ENCODE measurements around the gene BRICD5.
"Not testable (repeated sequence)": the region's sequence is repeated elsewhere in the genome, so short reads cannot be mapped to it uniquely, and the experiment has no call there.

BRICD5 gene

GRCh38 chr16:2210386-2211365, at the start of gene BRICD5:
Gene BRICD5, minus strand, starts transcription at chr16:2210863. Its CDS starts 30 bp downstream, at chr16:2210833.
- H3K27me3 Mint-ChIP-seq: no peaks in the 10 kb centered on the region
- no peak within 1 kb of the TSS for H3K27ac Mint-ChIP-seq (ENCODE audit: low read depth)
- H3K9me3 Mint-ChIP-seq: no peaks in the 10 kb centered on the region
- ATAC-seq (replicated peaks; ENCODE audit: extremely low read depth, poor library complexity, severe bottlenecking) (no peak), DNase-seq (ENCODE audit: low spot score in 2 of 2) (no peak)
- H3K4me3 Mint-ChIP-seq: no peak within 1 kb of the TSS
- H3K36me3 Mint-ChIP-seq (ENCODE audit: insufficient read depth): peaks cover 21% of the 10 kb centered on the region
- peaks cover 13% of the 10 kb centered on the region for H3K4me1 Mint-ChIP-seq

- no peaks in the 10 kb centered on the region for H3K27me3 Mint-ChIP-seq
- H3K36me3 Mint-ChIP-seq (ENCODE audit: insufficient read depth): peaks cover 73% of the 10 kb centered on the region
- peaks cover 18% of the 10 kb centered on the region for H3K4me1 Mint-ChIP-seq
- ATAC-seq (replicated peaks; ENCODE audit: extremely low read depth, poor library complexity, severe bottlenecking): no peak
- H3K27ac Mint-ChIP-seq (ENCODE audit: low read depth): no peak overlapping the region
- no peak for DNase-seq (ENCODE audit: low spot score in 2 of 2)
- H3K9me3 Mint-ChIP-seq: no peaks in the 10 kb centered on the region
- H3K4me3 Mint-ChIP-seq: no peak overlapping the region
These were observed 49.6 kb upstream of the BRICD5 start for GRCh38 chr16:2260250-2260649.

- H3K27me3 Mint-ChIP-seq; H3K4me3 Mint-ChIP-seq; H3K27ac Mint-ChIP-seq (ENCODE audit: low read depth); H3K4me1 Mint-ChIP-seq; DNase-seq (ENCODE audit: low spot score in 2 of 2); H3K9me3 Mint-ChIP-seq; ATAC-seq (replicated peaks; ENCODE audit: extremely low read depth, poor library complexity, severe bottlenecking): not testable (repeated sequence)
- H3K36me3 Mint-ChIP-seq (ENCODE audit: insufficient read depth): peaks cover 79% of the 10 kb centered on the region
These were observed 47.9 kb upstream of the BRICD5 start for GRCh38 chr16:2258530-2258929.

- no peak for ATAC-seq (replicated peaks; ENCODE audit: extremely low read depth, poor library complexity, severe bottlenecking)
- no peak overlapping the region for H3K27ac Mint-ChIP-seq (ENCODE audit: low read depth)
These were observed 47.1 kb upstream of the BRICD5 start for GRCh38 chr16:2257726-2258125.

GRCh38 chr16:2256531-2257140, 46.0 kb upstream of the BRICD5 start:
- ATAC-seq (replicated peaks; ENCODE audit: extremely low read depth, poor library complexity, severe bottlenecking): no peak
- no peaks in the 10 kb centered on the region for H3K9me3 Mint-ChIP-seq
- no peak overlapping the region for H3K4me3 Mint-ChIP-seq
- H3K27ac Mint-ChIP-seq (ENCODE audit: low read depth): no peak overlapping the region
- DNase-seq (ENCODE audit: low spot score in 2 of 2): no peak
- no peaks in the 10 kb centered on the region for H3K27me3 Mint-ChIP-seq
- peaks cover 6% of the 10 kb centered on the region for H3K4me1 Mint-ChIP-seq
- H3K36me3 Mint-ChIP-seq (ENCODE audit: insufficient read depth): peaks cover 75% of the 10 kb centered on the region

More at GRCh38 chr16:2257726-2258125, 47.1 kb upstream of the BRICD5 start:
- Mint-ChIP-seq H3K4me1 (peaks cover 6% of the 10 kb centered on the region), H3K36me3 (ENCODE audit: insufficient read depth) (peaks cover 76% of the 10 kb centered on the region), H3K9me3 (no peaks in the 10 kb centered on the region), H3K4me3 (no peak overlapping the region), H3K27me3 (no peaks in the 10 kb centered on the region)
- DNase-seq (ENCODE audit: low spot score in 2 of 2): no peak

- no peaks in the 10 kb centered on the region for H3K9me3 Mint-ChIP-seq
- no peak for ATAC-seq (replicated peaks; ENCODE audit: extremely low read depth, poor library complexity, severe bottlenecking)
- no peak overlapping the region for H3K4me3 Mint-ChIP-seq
- H3K27ac Mint-ChIP-seq (ENCODE audit: low read depth): peak overlapping the region; percentile 25
- H3K27me3 Mint-ChIP-seq: no peaks in the 10 kb centered on the region
- peaks cover 58% of the 10 kb centered on the region for H3K36me3 Mint-ChIP-seq (ENCODE audit: insufficient read depth)
- peaks cover 6% of the 10 kb centered on the region for H3K4me1 Mint-ChIP-seq
- DNase-seq (ENCODE audit: low spot score in 2 of 2): no peak
These were observed 42.6 kb upstream of the BRICD5 start for GRCh38 chr16:2253293-2253692.

- peaks cover 55% of the 10 kb centered on the region for H3K36me3 Mint-ChIP-seq (ENCODE audit: insufficient read depth)
- no peaks in the 10 kb centered on the region for H3K27me3 Mint-ChIP-seq
- DNase-seq (ENCODE audit: low spot score in 2 of 2) (no peak), ATAC-seq (replicated peaks; ENCODE audit: extremely low read depth, poor library complexity, severe bottlenecking) (no peak)
- peak overlapping the region; percentile 81 for H3K4me3 Mint-ChIP-seq
- H3K27ac Mint-ChIP-seq (ENCODE audit: low read depth): peak overlapping the region; percentile 25
- no peaks in the 10 kb centered on the region for H3K9me3 Mint-ChIP-seq
- peaks cover 6% of the 10 kb centered on the region for H3K4me1 Mint-ChIP-seq
These were observed 42.1 kb upstream of the BRICD5 start for GRCh38 chr16:2252806-2253148.

GRCh38 chr16:2251296-2252111, 40.8 kb upstream of the BRICD5 start, which contains the start of gene ECI1:
Gene ECI1, minus strand, starts transcription at chr16:2251587. Its CDS starts 21 bp downstream, at chr16:2251566.
- no peaks in the 10 kb centered on the region for H3K9me3 Mint-ChIP-seq
- no peaks in the 10 kb centered on the region for H3K27me3 Mint-ChIP-seq
- H3K36me3 Mint-ChIP-seq (ENCODE audit: insufficient read depth): peaks cover 45% of the 10 kb centered on the region
- H3K4me3 Mint-ChIP-seq: peak within 1 kb of the TSS; percentile 81
- DNase-seq (ENCODE audit: low spot score in 2 of 2): peak; percentile 52 to 57
- peak; percentile 77 for ATAC-seq (replicated peaks; ENCODE audit: extremely low read depth, poor library complexity, severe bottlenecking)
- H3K27ac Mint-ChIP-seq (ENCODE audit: low read depth): peak within 1 kb of the TSS; percentile 91
- peaks cover 4% of the 10 kb centered on the region for H3K4me1 Mint-ChIP-seq

- Mint-ChIP-seq H3K27ac (ENCODE audit: low read depth) (peak overlapping the region; percentile 91), H3K27me3 (no peaks in the 10 kb centered on the region), H3K36me3 (ENCODE audit: insufficient read depth) (peaks cover 40% of the 10 kb centered on the region), H3K9me3 (no peaks in the 10 kb centered on the region), H3K4me3 (peak overlapping the region; percentile 81), H3K4me1 (no peaks in the 10 kb centered on the region)
- peak in 1 of 2 donors; percentile 21 for DNase-seq (ENCODE audit: low spot score in 2 of 2)
- ATAC-seq (replicated peaks; ENCODE audit: extremely low read depth, poor library complexity, severe bottlenecking): no peak
These were observed 40.1 kb upstream of the BRICD5 start for GRCh38 chr16:2250652-2251295.

- Mint-ChIP-seq H3K27ac (ENCODE audit: low read depth) (no peak overlapping the region), H3K27me3 (no peaks in the 10 kb centered on the region), H3K4me1 (no peaks in the 10 kb centered on the region), H3K9me3 (no peaks in the 10 kb centered on the region), H3K36me3 (ENCODE audit: insufficient read depth) (peaks cover 9% of the 10 kb centered on the region), H3K4me3 (no peak overlapping the region)
- DNase-seq (ENCODE audit: low spot score in 2 of 2): no peak
- ATAC-seq (replicated peaks; ENCODE audit: extremely low read depth, poor library complexity, severe bottlenecking): no peak
These were observed 35.7 kb upstream of the BRICD5 start for GRCh38 chr16:2246301-2246885.

GRCh38 chr16:2244926-2245795, 34.5 kb upstream of the BRICD5 start:
- Mint-ChIP-seq H3K36me3 (ENCODE audit: insufficient read depth) (peaks cover 4% of the 10 kb centered on the region), H3K27me3 (no peaks in the 10 kb centered on the region), H3K4me3 (no peak overlapping the region), H3K9me3 (no peaks in the 10 kb centered on the region), H3K27ac (ENCODE audit: low read depth) (no peak overlapping the region), H3K4me1 (no peaks in the 10 kb centered on the region)
- no peak for DNase-seq (ENCODE audit: low spot score in 2 of 2)
- ATAC-seq (replicated peaks; ENCODE audit: extremely low read depth, poor library complexity, severe bottlenecking): no peak

Data from central memory CD8-positive, alpha-beta T cell (primary cell).